ENCODE results near the gene MYO19.

- TF ChIP-seq, protein P1, sequence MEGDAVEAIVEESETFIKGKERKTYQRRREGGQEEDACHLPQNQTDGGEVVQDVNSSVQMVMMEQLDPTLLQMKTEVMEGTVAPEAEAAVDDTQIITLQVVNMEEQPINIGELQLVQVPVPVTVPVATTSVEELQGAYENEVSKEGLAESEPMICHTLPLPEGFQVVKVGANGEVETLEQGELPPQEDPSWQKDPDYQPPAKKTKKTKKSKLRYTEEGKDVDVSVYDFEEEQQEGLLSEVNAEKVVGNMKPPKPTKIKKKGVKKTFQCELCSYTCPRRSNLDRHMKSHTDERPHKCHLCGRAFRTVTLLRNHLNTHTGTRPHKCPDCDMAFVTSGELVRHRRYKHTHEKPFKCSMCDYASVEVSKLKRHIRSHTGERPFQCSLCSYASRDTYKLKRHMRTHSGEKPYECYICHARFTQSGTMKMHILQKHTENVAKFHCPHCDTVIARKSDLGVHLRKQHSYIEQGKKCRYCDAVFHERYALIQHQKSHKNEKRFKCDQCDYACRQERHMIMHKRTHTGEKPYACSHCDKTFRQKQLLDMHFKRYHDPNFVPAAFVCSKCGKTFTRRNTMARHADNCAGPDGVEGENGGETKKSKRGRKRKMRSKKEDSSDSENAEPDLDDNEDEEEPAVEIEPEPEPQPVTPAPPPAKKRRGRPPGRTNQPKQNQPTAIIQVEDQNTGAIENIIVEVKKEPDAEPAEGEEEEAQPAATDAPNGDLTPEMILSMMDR (IDR thresholded peaks at IDR 0.05): no peak
- no peak for TF ChIP-seq POLR2A (IDR thresholded peaks at IDR 0.05)
These were observed 8.1 kb upstream of the MYO19 start for GRCh38 chr17:36542755-36543154.

Measured in stomach (tissue), 4 donors.